Measurements from ENCODE around the gene DUSP23. TPM values are rescaled to one million over a fixed set of nuclear protein-coding genes. Genes with fewer than 3 reads are reported as not detected.

DUSP23 gene
- total RNA-seq, 6 experiments from 2014 or later = 28.3 to 125 (median 69.4) TPM

GRCh38 chr1:159815926-159816325 is 35.2 kb downstream of the DUSP23 start:
- TF ChIP-seq CTCF (IDR thresholded peaks at IDR 0.05) (no peak), POLR2A (IDR thresholded peaks at IDR 0.05) (no peak)
- H3K36me3 ChIP-seq = no peaks in the 10 kb centered on the region
- DNase-seq (no peak), ATAC-seq (no peak)
- no peaks in the 10 kb centered on the region for H3K27me3 ChIP-seq
- H3K4me3 ChIP-seq = no peak overlapping the region
- no peaks in the 10 kb centered on the region for H3K9me3 ChIP-seq
- H3K27ac ChIP-seq = no peak overlapping the region
- no peaks in the 10 kb centered on the region for H3K4me1 ChIP-seq
- intact Hi-C loops (cut with DNase I) = no loop called here
- 84% methylated on average over 8 of the region's 8 CpGs for WGBS (ENCODE audit: insufficient coverage, low coverage, low lambda C conversion rate, missing lambda C conversion rate)

- H3K4me1 ChIP-seq = no peaks in the 10 kb centered on the region
- no peaks in the 10 kb centered on the region for H3K27me3 ChIP-seq
- ATAC-seq = peak in 1 of 4 donors; percentile 14
- no peak overlapping the region for H3K4me3 ChIP-seq
- intact Hi-C loops (cut with DNase I) = no loop called here
- H3K9me3 ChIP-seq = no peaks in the 10 kb centered on the region
- no peak overlapping the region for H3K27ac ChIP-seq
- DNase-seq = no peak
- no peaks in the 10 kb centered on the region for H3K36me3 ChIP-seq
- 78% methylated on average over 10 of the region's 11 CpGs for WGBS (ENCODE audit: insufficient coverage, low coverage, low lambda C conversion rate, missing lambda C conversion rate)
- TF ChIP-seq CTCF (IDR thresholded peaks at IDR 0.05) (no peak), POLR2A (IDR thresholded peaks at IDR 0.05) (no peak)
Measured at GRCh38 chr1:159817276-159818041, 36.7 kb downstream of the DUSP23 start.

GRCh38 chr1:159821171-159821867 is 40.6 kb downstream of the DUSP23 start:
- H3K4me1 ChIP-seq = no peaks in the 10 kb centered on the region
- no peaks in the 10 kb centered on the region for H3K27me3 ChIP-seq
- no peaks in the 10 kb centered on the region for H3K36me3 ChIP-seq
- intact Hi-C loops (cut with DNase I) = no loop called here
- H3K27ac ChIP-seq = no peak overlapping the region
- no peak overlapping the region for H3K4me3 ChIP-seq
- ATAC-seq = peak; percentile 33 to 82 (median 62)
- DNase-seq = no peak
- H3K9me3 ChIP-seq = no peaks in the 10 kb centered on the region
- 51% methylated on average over 3 of the region's 9 CpGs for WGBS (ENCODE audit: insufficient coverage, low coverage, low lambda C conversion rate, missing lambda C conversion rate)
- TF ChIP-seq POLR2A (IDR thresholded peaks at IDR 0.05) = no peak
- TF ChIP-seq CTCF (IDR thresholded peaks at IDR 0.05) = peak in 1 of 4 donors; percentile 60

- no peaks in the 10 kb centered on the region for H3K36me3 ChIP-seq
- DNase-seq (no peak), ATAC-seq (no peak)
- H3K4me3 ChIP-seq = no peak overlapping the region
- intact Hi-C loops (cut with DNase I) = no loop called here
- no peaks in the 10 kb centered on the region for H3K27me3 ChIP-seq
- H3K4me1 ChIP-seq = no peaks in the 10 kb centered on the region
- WGBS (ENCODE audit: insufficient coverage, low coverage, low lambda C conversion rate, missing lambda C conversion rate) = 37% methylated on average over 2 of the region's 7 CpGs
- H3K9me3 ChIP-seq = no peaks in the 10 kb centered on the region
- H3K27ac ChIP-seq = no peak overlapping the region
- TF ChIP-seq POLR2A (IDR thresholded peaks at IDR 0.05) = no peak
Measured at GRCh38 chr1:159823406-159823805, 42.6 kb downstream of the DUSP23 start.

GRCh38 chr1:159825564-159825963 is 44.8 kb downstream of the DUSP23 start:
- Histone ChIP-seq H3K4me1 (no peaks in the 10 kb centered on the region), H3K27ac (no peak overlapping the region), H3K27me3 (no peaks in the 10 kb centered on the region), H3K9me3 (no peaks in the 10 kb centered on the region), H3K4me3 (no peak overlapping the region), H3K36me3 (no peaks in the 10 kb centered on the region)
- ATAC-seq (no peak), DNase-seq (no peak)
- TF ChIP-seq CTCF (IDR thresholded peaks at IDR 0.05) (no peak), POLR2A (IDR thresholded peaks at IDR 0.05) (no peak)
- intact Hi-C loops (cut with DNase I) = no loop called here
- WGBS (ENCODE audit: insufficient coverage, low coverage, low lambda C conversion rate, missing lambda C conversion rate) = 42% methylated on average over 3 of the region's 3 CpGs
